Kidney epithelial cell (primary cell): ENCODE measurements around the gene HSPA4L. TPM values are rescaled to one million over a fixed set of nuclear protein-coding genes. Genes with fewer than 3 reads are reported as not detected.

Experiments
- total RNA-seq: library from RNA; depleted of rRNA; stranded (reverse); fragments of >200 nt; gene quantifications from 2 replicates; pipeline ENCODE4 v1.2.3, GENCODE V29; 2015

The HSPA4L gene
- total RNA-seq, 1 donor from 2014 or later, result 10.2 TPM

Other genes starting within 250 kb of the HSPA4L start
- 5.7 and 6.4 TPM in 2 replicates for gene INTU, start 149.4 kb upstream of the HSPA4L start, total RNA-seq
- not detected in 2 replicates for gene SLC25A31, start 51.9 kb upstream of the HSPA4L start, total RNA-seq
- gene PLK4, start 98.6 kb downstream of the HSPA4L start, total RNA-seq, result 4.9 and 5.4 TPM in 2 replicates
- gene MFSD8, start 182.9 kb downstream of the HSPA4L start, total RNA-seq, result 20.2 and 27.2 TPM in 2 replicates
- gene ABHD18, start 183.1 kb downstream of the HSPA4L start, total RNA-seq, result 8.4 and 11.0 TPM in 2 replicates